ENCODE measurements around the gene MTOR.
"Not testable (repeated sequence)": the region's sequence is repeated elsewhere in the genome, so short reads cannot be mapped to it uniquely, and the experiment has no call there.

MTOR gene

DNA sequence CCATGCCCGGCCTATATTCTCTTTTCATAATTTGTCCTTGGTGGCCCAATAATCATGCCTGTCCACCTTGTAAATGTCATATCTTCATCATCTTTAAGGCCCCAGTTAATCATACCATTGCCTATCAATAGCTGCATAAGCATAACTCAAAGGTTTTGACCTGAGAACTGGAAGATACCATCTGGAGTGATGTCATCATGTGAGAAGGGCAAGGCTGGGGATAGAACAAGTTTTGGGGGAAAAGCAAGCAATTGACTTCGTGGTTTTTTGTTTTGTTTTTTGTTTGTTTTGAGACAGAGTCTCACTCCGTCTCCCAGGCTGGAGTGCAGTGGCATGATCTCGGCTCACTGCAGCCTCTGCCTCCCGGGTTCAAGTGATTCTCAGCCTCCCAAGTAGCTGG lies 16.8 kb upstream of the MTOR start:
- peaks cover 20% of the 10 kb centered on the region for H3K4me1 ChIP-seq (ENCODE audit: low read depth, poor library complexity, severe bottlenecking)
- peaks cover 40% of the 10 kb centered on the region for H3K79me2 ChIP-seq (ENCODE audit: insufficient read depth, low read depth)
- H3K36me3 ChIP-seq (ENCODE audit: insufficient read depth) = no peaks in the 10 kb centered on the region; the same call in 1 of the 2 replicates

GRCh38 chr1:11273595-11274234 lies 11.4 kb upstream of the MTOR start:
- H3K79me2 ChIP-seq (ENCODE audit: insufficient read depth, low read depth) = peaks cover 35% of the 10 kb centered on the region
- H3K9ac ChIP-seq = peak overlapping the region; percentile 94
- peak overlapping the region; percentile 81 for H3K27ac ChIP-seq
- no peaks in the 10 kb centered on the region; the same call in 1 of the 2 replicates for H3K36me3 ChIP-seq (ENCODE audit: insufficient read depth)
- no peaks in the 10 kb centered on the region for H4K20me1 ChIP-seq (ENCODE audit: insufficient read depth)
- TF ChIP-seq, protein P1, sequence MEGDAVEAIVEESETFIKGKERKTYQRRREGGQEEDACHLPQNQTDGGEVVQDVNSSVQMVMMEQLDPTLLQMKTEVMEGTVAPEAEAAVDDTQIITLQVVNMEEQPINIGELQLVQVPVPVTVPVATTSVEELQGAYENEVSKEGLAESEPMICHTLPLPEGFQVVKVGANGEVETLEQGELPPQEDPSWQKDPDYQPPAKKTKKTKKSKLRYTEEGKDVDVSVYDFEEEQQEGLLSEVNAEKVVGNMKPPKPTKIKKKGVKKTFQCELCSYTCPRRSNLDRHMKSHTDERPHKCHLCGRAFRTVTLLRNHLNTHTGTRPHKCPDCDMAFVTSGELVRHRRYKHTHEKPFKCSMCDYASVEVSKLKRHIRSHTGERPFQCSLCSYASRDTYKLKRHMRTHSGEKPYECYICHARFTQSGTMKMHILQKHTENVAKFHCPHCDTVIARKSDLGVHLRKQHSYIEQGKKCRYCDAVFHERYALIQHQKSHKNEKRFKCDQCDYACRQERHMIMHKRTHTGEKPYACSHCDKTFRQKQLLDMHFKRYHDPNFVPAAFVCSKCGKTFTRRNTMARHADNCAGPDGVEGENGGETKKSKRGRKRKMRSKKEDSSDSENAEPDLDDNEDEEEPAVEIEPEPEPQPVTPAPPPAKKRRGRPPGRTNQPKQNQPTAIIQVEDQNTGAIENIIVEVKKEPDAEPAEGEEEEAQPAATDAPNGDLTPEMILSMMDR (conservative IDR thresholded peaks at IDR 0.05; ENCODE audit: low read depth, low read length) = no peak
- H3K27me3 ChIP-seq (ENCODE audit: insufficient read depth, low read depth) = no peaks in the 10 kb centered on the region; the same call in 1 of the 2 replicates
- H3K4me3 ChIP-seq (IDR thresholded peaks at IDR 0.05; ENCODE audit: insufficient read depth, low read depth, low read length) = peak overlapping the region; percentile 66
- peaks cover 20% of the 10 kb centered on the region for H3K4me1 ChIP-seq (ENCODE audit: low read depth, poor library complexity, severe bottlenecking)
- peak overlapping the region; percentile 56 for H2AFZ ChIP-seq (ENCODE audit: low read depth)
- H3K4me2 ChIP-seq = peak overlapping the region; percentile 94

More for the DNA sequence above, 16.8 kb upstream of the MTOR start:
- H3K4me3 ChIP-seq (IDR thresholded peaks at IDR 0.05; ENCODE audit: insufficient read depth, low read depth, low read length) = no peak overlapping the region
- no peak overlapping the region for H3K4me2 ChIP-seq
- H3K9ac ChIP-seq = no peak overlapping the region
- no peak overlapping the region for H3K27ac ChIP-seq
- H3K27me3 ChIP-seq (ENCODE audit: insufficient read depth, low read depth) = no peaks in the 10 kb centered on the region
- TF ChIP-seq, protein P1 (conservative IDR thresholded peaks at IDR 0.05; ENCODE audit: low read depth, low read length) = no peak
- no peaks in the 10 kb centered on the region for H4K20me1 ChIP-seq (ENCODE audit: insufficient read depth)
- H2AFZ ChIP-seq (ENCODE audit: low read depth) = no peak overlapping the region

- Histone ChIP-seq H3K27me3 (ENCODE audit: insufficient read depth, low read depth) (no peaks in the 10 kb centered on the region; the same call in 1 of the 2 replicates), H3K4me3 (IDR thresholded peaks at IDR 0.05; ENCODE audit: insufficient read depth, low read depth, low read length) (peak within 1 kb of the TSS; percentile 66), H3K36me3 (ENCODE audit: insufficient read depth) (no peaks in the 10 kb centered on the region), H3K4me2 (peak within 1 kb of the TSS; percentile 94), H3K9ac (peak within 1 kb of the TSS; percentile 94), H3K27ac (peak within 1 kb of the TSS; percentile 81), H4K20me1 (ENCODE audit: insufficient read depth) (no peaks in the 10 kb centered on the region), H2AFZ (ENCODE audit: low read depth) (peak within 1 kb of the TSS; percentile 66), H3K79me2 (ENCODE audit: insufficient read depth, low read depth) (peaks cover 35% of the 10 kb centered on the region), H3K4me1 (ENCODE audit: low read depth, poor library complexity, severe bottlenecking) (peaks cover 20% of the 10 kb centered on the region)
- TF ChIP-seq, protein P1 (conservative IDR thresholded peaks at IDR 0.05; ENCODE audit: low read depth, low read length) = no peak
These were observed 10.7 kb upstream of the MTOR start, which contains the start of gene UBIAD1 for GRCh38 chr1:11272832-11273594. Gene UBIAD1 (plus strand): TSS chr1:11273198. CDS start chr1:11273532, 334 bp downstream.

- no peak overlapping the region for H3K4me3 ChIP-seq (IDR thresholded peaks at IDR 0.05; ENCODE audit: insufficient read depth, low read depth, low read length)
- H3K4me2 ChIP-seq = peak overlapping the region; percentile 53; the same call in 1 of the 2 replicates
- H3K27ac ChIP-seq = no peak overlapping the region
- H4K20me1 ChIP-seq (ENCODE audit: insufficient read depth) = no peaks in the 10 kb centered on the region
- no peaks in the 10 kb centered on the region; the same call in 1 of the 2 replicates for H3K27me3 ChIP-seq (ENCODE audit: insufficient read depth, low read depth)
- TF ChIP-seq, protein P1 (conservative IDR thresholded peaks at IDR 0.05; ENCODE audit: low read depth, low read length) = no peak
- peak overlapping the region; percentile 66 for H2AFZ ChIP-seq (ENCODE audit: low read depth)
- peaks cover 35% of the 10 kb centered on the region for H3K79me2 ChIP-seq (ENCODE audit: insufficient read depth, low read depth)
- no peak overlapping the region for H3K9ac ChIP-seq
- no peaks in the 10 kb centered on the region for H3K36me3 ChIP-seq (ENCODE audit: insufficient read depth)
- peaks cover 20% of the 10 kb centered on the region for H3K4me1 ChIP-seq (ENCODE audit: low read depth, poor library complexity, severe bottlenecking)
These were observed 10.1 kb upstream of the MTOR start for GRCh38 chr1:11272544-11272831.

- not testable (repeated sequence) for H3K36me3 ChIP-seq (ENCODE audit: insufficient read depth); H3K27me3 ChIP-seq (ENCODE audit: insufficient read depth, low read depth); H3K9ac ChIP-seq; H2AFZ ChIP-seq (ENCODE audit: low read depth); H4K20me1 ChIP-seq (ENCODE audit: insufficient read depth); H3K4me3 ChIP-seq (IDR thresholded peaks at IDR 0.05; ENCODE audit: insufficient read depth, low read depth, low read length); H3K79me2 ChIP-seq (ENCODE audit: insufficient read depth, low read depth); H3K4me1 ChIP-seq (ENCODE audit: low read depth, poor library complexity, severe bottlenecking); H3K27ac ChIP-seq; H3K4me2 ChIP-seq
These were observed 5.3 kb upstream of the MTOR start for GRCh38 chr1:11267350-11268337.

Data from KMS-11 (cell line).